Colonic mucosa (tissue), 4 donors: ENCODE results near the gene NT5C. TPM values are rescaled to one million over a fixed set of nuclear protein-coding genes. Genes with fewer than 3 reads are reported as not detected.
A peak's percentile ranks its signal among the peaks of the same experiment; 100 is the strongest.

Source experiments
- DNase-seq: peaks from one replicate; pipeline ENCODE4 v3.0.0-alpha.2; 2020
- H3K27ac ChIP-seq: fragments of 200-600 bp; one replicate; pipeline ENCODE4 v1.8.0; 2021
- H3K27me3 ChIP-seq: fragments of 200-600 bp; one replicate; pipeline ENCODE4 v1.8.0; 2021
- H3K36me3 ChIP-seq: fragments of 200-600 bp; one replicate; pipeline ENCODE4 v1.8.0; 2021
- H3K4me1 ChIP-seq: fragments of 200-600 bp; one replicate; pipeline ENCODE4 v1.8.0; 2021; ENCODE audit warnings: mild to moderate bottlenecking
- H3K4me3 ChIP-seq: fragments of 200-600 bp; one replicate; pipeline ENCODE4 v1.8.0; 2021
- H3K9ac ChIP-seq, 2 donors: one replicate each; pipeline ENCODE4 v1.7.0; 2013; ENCODE audit warnings: control low read depth in 2 of 2, low read depth in 2 of 2, low read length in 2 of 2
- H3K9me3 ChIP-seq: fragments of 200-600 bp; one replicate; pipeline ENCODE4 v1.8.0; 2021
- intact Hi-C: fragments of 100-400 bp; cut with DNase I; formaldehyde crosslinking; loops from one replicate; pipeline ENCODE4 v1.14.1; 2022
- total RNA-seq, 2 donors: library from RNA; stranded (reverse); fragmentation: NEBNext Ultra II Directional in 1 of 2; extraction: Animal tissue kit (Norgen Biotek cat#: 25700) in 1 of 2; gene quantifications; one replicate each; pipeline ENCODE4 v1.2.1, GENCODE V29; 2021
- TF ChIP-seq, protein P1 (sequence below): fragments of 200-600 bp; IDR thresholded peaks from one replicate; pipeline ENCODE4 v1.8.0; 2022; ENCODE audit warnings: antibody characterized with exemption, mild to moderate bottlenecking
- donor health status: healthy.
- donor health status: DM: no; HTN: no; CAD: no.
- donor health status: DM: no; HTN: no; CAD: no.

The NT5C gene
- total RNA-seq: 10 to 100 TPM; 72.3 to 94.9 TPM

DNA sequence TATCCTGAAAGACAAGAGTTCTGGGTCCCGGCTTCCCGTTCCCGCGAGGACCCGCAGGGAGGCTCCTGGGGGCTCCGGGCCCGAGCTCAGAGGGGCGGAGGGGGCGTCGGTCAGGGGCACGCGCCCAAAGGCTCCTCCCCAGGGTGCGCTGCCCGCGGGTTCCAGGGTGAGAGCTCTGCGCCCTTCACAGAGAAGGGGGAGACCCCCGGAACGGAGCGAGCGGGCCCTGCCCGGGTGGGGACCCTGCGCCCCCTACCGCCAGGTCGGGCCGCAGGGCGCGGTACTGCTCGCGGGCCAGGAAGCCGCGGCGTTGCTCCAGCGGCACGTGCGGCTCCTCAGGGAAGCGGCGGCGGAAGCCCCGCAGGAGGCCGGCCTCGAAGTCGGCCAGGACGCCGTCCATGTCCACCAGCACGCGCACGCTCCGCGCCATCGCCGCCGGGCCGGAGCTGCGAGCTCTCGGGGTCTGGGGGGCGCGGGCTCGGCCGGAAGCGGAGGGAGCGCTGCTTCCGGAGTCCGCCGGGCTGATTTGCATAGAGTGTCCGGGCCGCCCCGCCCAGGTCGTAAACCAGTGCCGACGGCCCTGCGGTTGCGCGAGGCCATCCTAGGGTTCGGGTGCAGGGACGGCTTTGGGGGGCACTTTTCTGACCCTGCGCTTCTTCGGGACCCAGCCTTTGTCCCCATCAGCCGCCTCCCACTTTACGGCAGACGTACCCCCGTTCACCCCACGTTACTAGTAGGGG is at the start of gene NT5C:
Gene NT5C, minus strand, starts transcription at position 465 of the 740 bp plus-strand sequence. Its CDS starts 35 bp downstream, at position 430.
- H3K4me1 ChIP-seq: peaks cover 12% of the 10 kb centered on the region
- H3K27ac ChIP-seq: peak within 1 kb of the TSS; percentile 94
- H3K9me3 ChIP-seq: no peaks in the 10 kb centered on the region
- no peaks in the 10 kb centered on the region for H3K36me3 ChIP-seq
- no peaks in the 10 kb centered on the region for H3K27me3 ChIP-seq
- peak; percentile 90 for DNase-seq
- H3K4me3 ChIP-seq: peak within 1 kb of the TSS; percentile 83
- intact Hi-C loops: loop anchor here (1.0 kb wide), 1 partner anchor 17 kb away; no protein-coding TSS in a partner anchor
- H3K9ac ChIP-seq: peak within 1 kb of the TSS; percentile 82 to 93
- TF ChIP-seq, protein P1, sequence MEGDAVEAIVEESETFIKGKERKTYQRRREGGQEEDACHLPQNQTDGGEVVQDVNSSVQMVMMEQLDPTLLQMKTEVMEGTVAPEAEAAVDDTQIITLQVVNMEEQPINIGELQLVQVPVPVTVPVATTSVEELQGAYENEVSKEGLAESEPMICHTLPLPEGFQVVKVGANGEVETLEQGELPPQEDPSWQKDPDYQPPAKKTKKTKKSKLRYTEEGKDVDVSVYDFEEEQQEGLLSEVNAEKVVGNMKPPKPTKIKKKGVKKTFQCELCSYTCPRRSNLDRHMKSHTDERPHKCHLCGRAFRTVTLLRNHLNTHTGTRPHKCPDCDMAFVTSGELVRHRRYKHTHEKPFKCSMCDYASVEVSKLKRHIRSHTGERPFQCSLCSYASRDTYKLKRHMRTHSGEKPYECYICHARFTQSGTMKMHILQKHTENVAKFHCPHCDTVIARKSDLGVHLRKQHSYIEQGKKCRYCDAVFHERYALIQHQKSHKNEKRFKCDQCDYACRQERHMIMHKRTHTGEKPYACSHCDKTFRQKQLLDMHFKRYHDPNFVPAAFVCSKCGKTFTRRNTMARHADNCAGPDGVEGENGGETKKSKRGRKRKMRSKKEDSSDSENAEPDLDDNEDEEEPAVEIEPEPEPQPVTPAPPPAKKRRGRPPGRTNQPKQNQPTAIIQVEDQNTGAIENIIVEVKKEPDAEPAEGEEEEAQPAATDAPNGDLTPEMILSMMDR: peak; percentile 74

DNA sequence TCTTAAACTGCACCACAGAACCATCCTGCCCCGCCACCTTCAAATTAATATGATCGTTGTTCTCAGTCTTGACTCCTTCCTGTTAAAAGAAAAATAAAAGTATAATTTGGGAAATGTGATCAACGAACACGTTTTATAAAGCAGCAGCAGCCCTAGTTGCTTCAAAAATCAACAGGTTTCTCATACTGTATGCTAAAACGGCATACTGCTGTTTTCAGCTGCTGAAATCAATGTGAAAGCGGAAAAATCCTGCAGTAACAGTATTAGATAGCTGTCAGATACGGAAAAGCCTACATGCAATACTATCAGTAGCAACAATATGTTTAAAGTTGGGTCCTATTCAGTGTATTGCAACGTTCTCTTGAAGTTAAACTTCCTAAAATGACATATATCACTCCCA is 49.6 kb upstream of the NT5C start:
- H3K4me1 ChIP-seq: peaks cover 3% of the 10 kb centered on the region
- H3K4me3 ChIP-seq: peak overlapping the region; percentile 94
- no peak for DNase-seq
- no peaks in the 10 kb centered on the region for H3K27me3 ChIP-seq
- peak overlapping the region; percentile 99 for H3K27ac ChIP-seq
- peak overlapping the region in 1 of 2 donors; percentile 94 for H3K9ac ChIP-seq
- TF ChIP-seq, protein P1: no peak
- intact Hi-C loops: no loop called here
- H3K36me3 ChIP-seq: peaks cover 2% of the 10 kb centered on the region
- H3K9me3 ChIP-seq: no peaks in the 10 kb centered on the region

DNA sequence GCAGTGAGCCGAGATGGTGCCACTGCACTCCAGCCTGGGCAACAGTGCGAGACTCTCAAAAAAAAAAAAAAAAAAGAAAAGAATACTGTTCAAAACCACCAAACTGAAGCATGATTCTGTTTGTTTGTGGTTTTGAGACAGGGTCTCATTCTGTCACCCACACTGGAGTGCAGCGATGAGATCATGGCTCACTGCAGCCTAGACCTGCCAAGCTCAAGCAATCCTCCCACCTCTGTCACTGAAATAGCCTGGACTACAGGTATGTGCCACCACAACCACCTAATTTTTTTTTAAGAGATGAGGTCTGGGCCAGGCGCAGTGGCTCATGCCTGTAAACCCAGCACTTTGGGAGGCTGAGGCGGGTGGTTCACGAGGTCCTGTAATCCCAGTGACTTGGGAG is 46.9 kb upstream of the NT5C start:
- Histone ChIP-seq H3K4me1 (peaks cover 3% of the 10 kb centered on the region), H3K27ac (no peak overlapping the region), H3K9ac (no peak overlapping the region), H3K4me3 (no peak overlapping the region), H3K9me3 (no peaks in the 10 kb centered on the region), H3K27me3 (no peaks in the 10 kb centered on the region), H3K36me3 (peaks cover 18% of the 10 kb centered on the region)
- TF ChIP-seq, protein P1: no peak
- intact Hi-C loops: no loop called here
- DNase-seq: no peak

DNA sequence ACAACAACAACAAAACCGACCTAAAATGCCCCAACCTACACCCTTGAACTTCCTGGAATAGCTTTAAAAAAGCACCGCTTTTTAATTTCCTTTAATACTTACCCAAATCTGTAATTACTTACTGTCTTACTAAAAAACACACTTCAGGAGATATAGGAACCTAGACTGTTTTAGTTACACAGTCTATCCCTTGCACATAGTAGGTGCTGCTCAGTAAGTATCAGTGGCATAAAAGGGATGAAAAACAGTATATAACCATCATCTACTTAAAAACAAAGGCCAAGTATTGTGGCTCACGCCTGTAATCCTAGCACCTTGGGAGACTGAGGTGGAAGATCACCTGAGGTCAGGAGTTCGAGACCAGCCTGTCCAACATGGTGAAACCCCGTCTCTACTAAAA is 45.1 kb upstream of the NT5C start:
- no peak for DNase-seq
- H3K27me3 ChIP-seq: no peaks in the 10 kb centered on the region
- H3K4me3 ChIP-seq: no peak overlapping the region
- intact Hi-C loops: no loop called here
- H3K36me3 ChIP-seq: peaks cover 26% of the 10 kb centered on the region
- no peak overlapping the region for H3K27ac ChIP-seq
- H3K9ac ChIP-seq: no peak overlapping the region
- no peaks in the 10 kb centered on the region for H3K4me1 ChIP-seq
- TF ChIP-seq, protein P1: no peak
- no peaks in the 10 kb centered on the region for H3K9me3 ChIP-seq

DNA sequence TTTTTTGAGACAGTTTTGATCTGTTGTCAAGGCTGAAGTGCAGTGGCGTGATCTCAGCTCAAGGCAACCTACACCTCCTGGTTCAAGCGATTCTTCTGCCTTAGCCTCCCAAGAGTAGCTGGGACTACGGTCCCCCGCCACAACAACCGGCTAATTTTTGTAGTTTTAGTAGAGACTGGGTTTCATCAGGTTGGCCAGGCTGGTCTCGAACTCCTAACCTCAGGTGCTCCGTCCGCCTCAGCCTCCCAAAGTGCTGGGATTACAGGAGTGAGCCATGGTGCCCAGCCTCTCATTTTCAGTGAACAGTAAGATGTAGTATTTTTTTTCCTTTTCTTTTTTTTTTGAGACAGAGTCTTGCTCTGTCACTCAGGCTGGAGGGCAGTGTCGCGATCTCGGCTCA is 43.5 kb upstream of the NT5C start:
- Histone ChIP-seq H3K4me1 (no peaks in the 10 kb centered on the region), H3K27me3 (no peaks in the 10 kb centered on the region), H3K27ac (no peak overlapping the region), H3K9ac (no peak overlapping the region), H3K9me3 (no peaks in the 10 kb centered on the region), H3K4me3 (no peak overlapping the region), H3K36me3 (peaks cover 26% of the 10 kb centered on the region)
- intact Hi-C loops: loop anchor here (5.0 kb wide), 1 partner anchor 63 kb away; no protein-coding TSS in a partner anchor
- no peak for DNase-seq
- TF ChIP-seq, protein P1: no peak
